Measurements from ENCODE around the gene ARL2. TPM values are rescaled to one million over a fixed set of nuclear protein-coding genes. Genes with fewer than 3 reads are reported as not detected.

Gene ARL2
- total RNA-seq, 1 experiment from 2014 or later, result 98.9 TPM

GRCh38 chr11:65043881-65044501 is 30.0 kb downstream of the ARL2 start:
- Histone ChIP-seq H3K4me3 (ENCODE audit: low read depth, low read length, poor library complexity, severe bottlenecking) (no peak overlapping the region), H3K27ac (ENCODE audit: low read depth, low read length, poor library complexity, severe bottlenecking) (no peak overlapping the region), H3K27me3 (replicated peaks; ENCODE audit: insufficient read depth, low read depth, low read length, poor library complexity) (no peaks in the 10 kb centered on the region), H3K36me3 (ENCODE audit: insufficient read depth, low read length, poor library complexity, severe bottlenecking) (peaks cover 23% of the 10 kb centered on the region), H3K9me3 (ENCODE audit: low read depth, low read length, poor library complexity, severe bottlenecking) (no peaks in the 10 kb centered on the region), H3K4me1 (ENCODE audit: insufficient read depth, low read length, poor library complexity, severe bottlenecking) (peaks cover 7% of the 10 kb centered on the region)
- no TSS peak for BruUV-seq (replicated peaks)
- intact Hi-C loops (cut with micrococcal nuclease; ENCODE audit: unreplicated experiment), result no loop called here
- POLR2A ChIA-PET (ENCODE audit: low non-redundant PET), result no interaction called here
- no peak for DNase-seq (ENCODE audit: low spot score)
- no peak for TF ChIP-seq EZH2 (IDR thresholded peaks at IDR 0.05; ENCODE audit: borderline replicate concordance, low read depth, low read length, poor library complexity, severe bottlenecking)
- TF ChIP-seq CTCF (conservative IDR thresholded peaks at IDR 0.05; ENCODE audit: low read depth, low read length), result no peak
- CTCF ChIA-PET, result no interaction called here

DNA sequence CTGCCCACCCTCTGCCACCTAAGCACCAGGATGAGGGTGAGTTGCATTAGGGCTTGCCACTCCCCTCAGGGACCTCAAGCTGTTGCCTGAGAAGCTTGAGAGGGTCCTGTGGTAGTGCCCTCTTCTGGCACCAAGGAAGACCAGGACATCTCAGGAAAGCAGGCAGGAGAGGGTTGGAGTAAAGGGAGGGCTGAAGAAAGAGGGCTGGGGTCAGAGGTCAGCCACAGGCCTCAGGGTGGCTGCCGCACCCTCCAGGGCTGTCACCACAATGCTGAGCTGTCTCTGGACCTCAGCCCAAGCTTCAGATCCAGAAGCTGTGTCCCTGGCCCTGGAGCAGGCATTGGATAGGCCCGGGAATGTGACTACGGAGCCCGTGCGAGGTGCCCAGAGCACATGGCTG is 31.1 kb downstream of the ARL2 start:
- DNase-seq (ENCODE audit: low spot score), result no peak
- peaks cover 23% of the 10 kb centered on the region for H3K36me3 ChIP-seq (ENCODE audit: insufficient read depth, low read length, poor library complexity, severe bottlenecking)
- ChIA-PET POLR2A (ENCODE audit: low non-redundant PET) (no interaction called here), CTCF (interaction anchor here (1.0 kb wide), 1 partner anchor 111 kb away, joined by 3 read pairs; no protein-coding TSS in a partner anchor)
- peaks cover 5% of the 10 kb centered on the region for H3K4me1 ChIP-seq (ENCODE audit: insufficient read depth, low read length, poor library complexity, severe bottlenecking)
- no TSS peak for BruUV-seq (replicated peaks)
- TF ChIP-seq CTCF (conservative IDR thresholded peaks at IDR 0.05; ENCODE audit: low read depth, low read length) (no peak), EZH2 (IDR thresholded peaks at IDR 0.05; ENCODE audit: borderline replicate concordance, low read depth, low read length, poor library complexity, severe bottlenecking) (no peak)
- intact Hi-C loops (cut with micrococcal nuclease; ENCODE audit: unreplicated experiment), result no loop called here
- H3K27me3 ChIP-seq (replicated peaks; ENCODE audit: insufficient read depth, low read depth, low read length, poor library complexity), result no peaks in the 10 kb centered on the region
- H3K9me3 ChIP-seq (ENCODE audit: low read depth, low read length, poor library complexity, severe bottlenecking), result no peaks in the 10 kb centered on the region
- no peak overlapping the region for H3K27ac ChIP-seq (ENCODE audit: low read depth, low read length, poor library complexity, severe bottlenecking)
- H3K4me3 ChIP-seq (ENCODE audit: low read depth, low read length, poor library complexity, severe bottlenecking), result no peak overlapping the region

DNA sequence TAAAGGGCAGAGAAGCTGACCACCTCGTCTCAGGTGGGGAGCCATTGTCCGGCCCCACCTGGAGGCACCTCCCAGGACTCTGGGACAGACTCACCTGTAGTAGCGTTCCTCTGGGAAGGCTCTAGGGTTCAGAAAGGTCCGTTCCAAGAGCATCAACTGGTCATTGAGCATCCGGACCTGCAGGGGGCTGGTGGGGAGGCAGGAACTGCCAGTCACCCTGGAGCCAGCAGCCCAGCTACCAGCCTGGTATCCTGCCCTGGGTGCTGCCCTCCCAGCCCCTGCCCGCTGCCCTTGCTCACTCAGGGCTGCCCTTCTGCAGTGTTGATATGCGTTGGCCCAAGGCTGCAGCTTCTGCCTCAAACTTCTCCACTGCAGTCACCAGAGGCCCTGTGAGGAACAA is 31.8 kb downstream of the ARL2 start:
- Histone ChIP-seq H3K27ac (ENCODE audit: low read depth, low read length, poor library complexity, severe bottlenecking) (no peak overlapping the region), H3K36me3 (ENCODE audit: insufficient read depth, low read length, poor library complexity, severe bottlenecking) (peaks cover 23% of the 10 kb centered on the region), H3K9me3 (ENCODE audit: low read depth, low read length, poor library complexity, severe bottlenecking) (no peaks in the 10 kb centered on the region), H3K4me1 (ENCODE audit: insufficient read depth, low read length, poor library complexity, severe bottlenecking) (no peaks in the 10 kb centered on the region), H3K4me3 (ENCODE audit: low read depth, low read length, poor library complexity, severe bottlenecking) (no peak overlapping the region), H3K27me3 (replicated peaks; ENCODE audit: insufficient read depth, low read depth, low read length, poor library complexity) (no peaks in the 10 kb centered on the region)
- CTCF ChIA-PET, result interaction anchor here (1.0 kb wide), 1 partner anchor 112 kb away, joined by 3 read pairs; no protein-coding TSS in a partner anchor
- TF ChIP-seq EZH2 (IDR thresholded peaks at IDR 0.05; ENCODE audit: borderline replicate concordance, low read depth, low read length, poor library complexity, severe bottlenecking) (no peak), CTCF (conservative IDR thresholded peaks at IDR 0.05; ENCODE audit: low read depth, low read length) (no peak)
- intact Hi-C loops (cut with micrococcal nuclease; ENCODE audit: unreplicated experiment), result no loop called here
- no peak for DNase-seq (ENCODE audit: low spot score)
- BruUV-seq (replicated peaks), result no TSS peak
- POLR2A ChIA-PET (ENCODE audit: low non-redundant PET), result no interaction called here

All from A673 (cell line).